ENCODE results near the gene SMOC2. TPM values are rescaled to one million over a fixed set of nuclear protein-coding genes. Genes with fewer than 3 reads are reported as not detected.
"Not testable (repeated sequence)": the region's sequence is repeated elsewhere in the genome, so short reads cannot be mapped to it uniquely, and the experiment has no call there.

SMOC2 gene
- total and polyA plus RNA-seq, 2 donors from 2014 or later = 6.5 to 13.1 TPM

DNA sequence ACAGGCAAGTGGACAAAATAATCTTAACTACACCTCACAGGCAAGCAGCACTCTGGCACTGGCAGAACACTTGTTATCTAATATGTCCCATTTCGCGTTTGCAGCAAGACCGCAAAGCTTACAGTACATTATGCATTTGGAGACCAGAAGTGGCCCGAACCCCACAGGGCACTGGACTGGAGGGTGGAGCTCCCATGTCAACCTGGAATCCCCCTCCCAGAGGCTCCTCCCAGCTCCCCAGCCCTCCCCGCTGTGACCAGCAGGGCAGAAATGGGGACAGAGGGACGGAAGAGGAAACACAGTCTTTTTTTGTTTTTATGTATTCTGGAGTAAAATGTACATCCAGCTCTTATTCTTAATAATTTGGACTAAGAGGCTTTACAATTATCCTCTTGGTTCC is 263.7 kb downstream of the SMOC2 start:
- DNase-seq (no peak), FAIRE-seq (no peak)
- intact Hi-C loops (cut with DNase I) = no loop called here
- no peaks in the 10 kb centered on the region for H3K9me3 ChIP-seq (ENCODE audit: control insufficient read depth in 2 of 3, insufficient read depth in 1 of 3, low read length in 3 of 3)
- H3K27ac ChIP-seq (ENCODE audit: low read depth in 2 of 2, low read length in 2 of 2) = no peak overlapping the region
- no peak overlapping the region for H3K9ac ChIP-seq (ENCODE audit: low read length in 3 of 3)
- TF ChIP-seq, protein P1, sequence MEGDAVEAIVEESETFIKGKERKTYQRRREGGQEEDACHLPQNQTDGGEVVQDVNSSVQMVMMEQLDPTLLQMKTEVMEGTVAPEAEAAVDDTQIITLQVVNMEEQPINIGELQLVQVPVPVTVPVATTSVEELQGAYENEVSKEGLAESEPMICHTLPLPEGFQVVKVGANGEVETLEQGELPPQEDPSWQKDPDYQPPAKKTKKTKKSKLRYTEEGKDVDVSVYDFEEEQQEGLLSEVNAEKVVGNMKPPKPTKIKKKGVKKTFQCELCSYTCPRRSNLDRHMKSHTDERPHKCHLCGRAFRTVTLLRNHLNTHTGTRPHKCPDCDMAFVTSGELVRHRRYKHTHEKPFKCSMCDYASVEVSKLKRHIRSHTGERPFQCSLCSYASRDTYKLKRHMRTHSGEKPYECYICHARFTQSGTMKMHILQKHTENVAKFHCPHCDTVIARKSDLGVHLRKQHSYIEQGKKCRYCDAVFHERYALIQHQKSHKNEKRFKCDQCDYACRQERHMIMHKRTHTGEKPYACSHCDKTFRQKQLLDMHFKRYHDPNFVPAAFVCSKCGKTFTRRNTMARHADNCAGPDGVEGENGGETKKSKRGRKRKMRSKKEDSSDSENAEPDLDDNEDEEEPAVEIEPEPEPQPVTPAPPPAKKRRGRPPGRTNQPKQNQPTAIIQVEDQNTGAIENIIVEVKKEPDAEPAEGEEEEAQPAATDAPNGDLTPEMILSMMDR (IDR thresholded peaks at IDR 0.05; ENCODE audit: borderline replicate concordance, extremely low read depth, insufficient read depth) = no peak
- H3K27me3 ChIP-seq (ENCODE audit: control insufficient read depth, insufficient read depth, low read length) = no peaks in the 10 kb centered on the region
- H3K4me3 ChIP-seq (ENCODE audit: low read length in 3 of 3) = no peak overlapping the region
- no peaks in the 10 kb centered on the region for H3K36me3 ChIP-seq (ENCODE audit: control insufficient read depth in 2 of 3, insufficient read depth in 3 of 3, low read length in 3 of 3)
- H3K4me1 ChIP-seq (ENCODE audit: control insufficient read depth in 2 of 3, insufficient read depth in 2 of 3, low read depth in 1 of 3, low read length in 3 of 3) = no peaks in the 10 kb centered on the region

DNA sequence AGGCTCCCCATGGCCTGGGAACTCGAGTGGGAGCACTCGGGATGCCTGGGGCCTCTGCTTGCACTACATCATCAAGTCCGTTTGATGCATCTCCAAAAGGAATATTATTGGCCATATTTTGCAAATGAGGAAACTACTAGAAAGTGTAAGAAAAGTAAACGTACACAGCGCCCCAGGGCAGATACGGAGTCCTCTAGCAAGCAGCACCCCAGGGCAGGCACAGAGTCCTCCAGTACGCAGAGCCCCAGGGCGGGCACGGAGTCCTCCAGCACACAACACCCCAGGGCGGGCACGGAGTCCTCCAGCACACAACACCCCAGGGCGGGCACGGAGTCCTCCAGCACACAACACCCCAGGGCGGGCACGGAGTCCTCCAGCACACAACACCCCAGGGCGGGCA is 264.3 kb downstream of the SMOC2 start:
- FAIRE-seq; DNase-seq; H3K27me3 ChIP-seq (ENCODE audit: control insufficient read depth, insufficient read depth, low read length); H3K9ac ChIP-seq (ENCODE audit: low read length in 3 of 3); H3K36me3 ChIP-seq (ENCODE audit: control insufficient read depth in 2 of 3, insufficient read depth in 3 of 3, low read length in 3 of 3); H3K4me1 ChIP-seq (ENCODE audit: control insufficient read depth in 2 of 3, insufficient read depth in 2 of 3, low read depth in 1 of 3, low read length in 3 of 3); H3K9me3 ChIP-seq (ENCODE audit: control insufficient read depth in 2 of 3, insufficient read depth in 1 of 3, low read length in 3 of 3); intact Hi-C loops (cut with DNase I); H3K27ac ChIP-seq (ENCODE audit: low read depth in 2 of 2, low read length in 2 of 2); H3K4me3 ChIP-seq (ENCODE audit: low read length in 3 of 3): not testable (repeated sequence)

DNA sequence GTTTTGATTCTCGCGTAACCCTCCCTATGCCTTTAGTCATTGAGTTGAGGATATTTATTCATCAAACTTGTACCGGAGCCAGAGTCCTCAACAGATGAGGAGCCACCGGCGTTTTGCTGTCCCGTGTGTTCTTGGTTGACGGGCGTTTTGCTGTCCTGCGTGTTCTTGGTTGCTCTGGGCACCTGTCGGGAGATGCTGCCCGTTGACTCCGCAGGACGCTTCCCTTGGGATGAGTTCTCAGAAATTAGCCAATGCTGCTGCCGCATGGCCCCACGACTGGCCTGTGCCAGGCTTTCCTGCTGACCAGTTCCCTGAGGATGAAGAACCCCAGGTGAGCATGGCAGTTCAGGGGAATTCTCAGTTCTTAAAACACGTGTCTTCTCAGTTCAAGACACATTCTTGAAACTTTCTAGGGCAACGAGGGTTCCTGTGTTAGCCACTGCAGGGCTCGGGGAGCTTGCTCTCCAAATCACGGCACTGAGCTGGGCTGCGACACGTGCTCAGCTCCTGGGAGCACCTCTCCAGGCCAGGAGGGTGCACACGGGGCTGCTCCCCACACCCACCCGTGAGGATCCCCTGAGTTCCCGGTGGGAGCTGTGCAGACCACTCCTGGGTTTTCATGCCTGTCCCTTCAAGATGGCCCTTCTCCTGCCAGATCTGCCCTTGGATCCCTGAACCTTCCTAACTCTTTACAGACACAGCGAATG is 265.6 kb downstream of the SMOC2 start:
- DNase-seq (no peak), FAIRE-seq (no peak)
- no peak overlapping the region for H3K4me3 ChIP-seq (ENCODE audit: low read length in 3 of 3)
- TF ChIP-seq, protein P1 (IDR thresholded peaks at IDR 0.05; ENCODE audit: borderline replicate concordance, extremely low read depth, insufficient read depth) = no peak
- H3K4me1 ChIP-seq (ENCODE audit: control insufficient read depth in 2 of 3, insufficient read depth in 2 of 3, low read depth in 1 of 3, low read length in 3 of 3) = no peaks in the 10 kb centered on the region
- intact Hi-C loops (cut with DNase I) = no loop called here
- H3K27ac ChIP-seq (ENCODE audit: low read depth in 2 of 2, low read length in 2 of 2) = no peak overlapping the region
- no peaks in the 10 kb centered on the region for H3K9me3 ChIP-seq (ENCODE audit: control insufficient read depth in 2 of 3, insufficient read depth in 1 of 3, low read length in 3 of 3)
- H3K36me3 ChIP-seq (ENCODE audit: control insufficient read depth in 2 of 3, insufficient read depth in 3 of 3, low read length in 3 of 3) = no peaks in the 10 kb centered on the region
- no peak overlapping the region for H3K9ac ChIP-seq (ENCODE audit: low read length in 3 of 3)
- H3K27me3 ChIP-seq (ENCODE audit: control insufficient read depth, insufficient read depth, low read length) = no peaks in the 10 kb centered on the region

DNA sequence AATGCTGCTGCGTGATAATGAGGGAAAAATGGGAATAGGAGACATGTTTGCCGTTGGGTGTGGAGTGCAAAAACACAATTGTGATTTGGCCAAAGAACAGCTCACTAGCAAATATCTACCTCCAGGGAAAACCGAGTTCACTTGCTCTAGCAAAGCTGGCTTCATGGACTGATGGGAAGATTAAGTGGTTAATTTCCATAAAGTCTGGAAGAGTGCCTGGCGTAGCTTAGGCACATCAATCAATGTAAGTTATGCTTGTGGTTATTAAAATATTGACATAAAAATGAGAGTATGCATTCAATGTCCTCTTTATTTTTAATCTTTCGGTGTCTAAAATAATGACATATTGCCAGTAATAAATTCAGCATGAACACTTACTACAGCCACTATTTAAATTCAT is 267.5 kb downstream of the SMOC2 start:
- Histone ChIP-seq H3K4me3 (ENCODE audit: low read length in 3 of 3) (no peak overlapping the region), H3K27me3 (ENCODE audit: control insufficient read depth, insufficient read depth, low read length) (no peaks in the 10 kb centered on the region), H3K27ac (ENCODE audit: low read depth in 2 of 2, low read length in 2 of 2) (no peak overlapping the region), H3K9me3 (ENCODE audit: control insufficient read depth in 2 of 3, insufficient read depth in 1 of 3, low read length in 3 of 3) (no peaks in the 10 kb centered on the region), H3K4me1 (ENCODE audit: control insufficient read depth in 2 of 3, insufficient read depth in 2 of 3, low read depth in 1 of 3, low read length in 3 of 3) (no peaks in the 10 kb centered on the region), H3K36me3 (ENCODE audit: control insufficient read depth in 2 of 3, insufficient read depth in 3 of 3, low read length in 3 of 3) (no peaks in the 10 kb centered on the region), H3K9ac (ENCODE audit: low read length in 3 of 3) (no peak overlapping the region)
- TF ChIP-seq, protein P1 (IDR thresholded peaks at IDR 0.05; ENCODE audit: borderline replicate concordance, extremely low read depth, insufficient read depth) = no peak
- DNase-seq (no peak), FAIRE-seq (no peak)
- intact Hi-C loops (cut with DNase I) = no loop called here
